Smooth muscle cell of the coronary artery (primary cell): ENCODE results near the gene COX6A2. TPM values are rescaled to one million over a fixed set of nuclear protein-coding genes. Genes with fewer than 3 reads are reported as not detected.

Experiments used
- total RNA-seq: library from RNA; depleted of rRNA; stranded (reverse); fragments of >200 nt; gene quantifications from 2 replicates; pipeline ENCODE4 v1.2.3, GENCODE V29; 2014; ENCODE audit warnings: low replicate concordance

The COX6A2 gene
- not detected in 2 replicates for total RNA-seq

DNA sequence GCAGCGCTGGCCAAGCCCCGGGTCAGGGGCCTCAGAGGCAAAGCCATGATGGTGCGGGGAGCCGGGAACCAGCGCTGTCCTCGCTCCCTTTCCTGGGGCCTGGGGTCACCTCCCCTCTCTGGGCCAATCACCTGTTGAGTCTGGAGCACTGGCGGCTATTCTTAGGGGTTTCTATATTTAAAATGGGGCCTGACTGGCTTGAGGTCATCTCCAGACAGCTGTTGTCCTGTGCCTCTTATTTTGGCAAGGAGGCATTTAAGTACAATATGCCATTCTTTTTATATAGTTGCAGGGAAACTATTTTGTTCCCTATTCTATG, at the start of gene COX6A2:
COX6A2 (minus strand) TSS at position 82 of the 319 bp plus-strand sequence; CDS start at position 47, 35 bp downstream.

DNA sequence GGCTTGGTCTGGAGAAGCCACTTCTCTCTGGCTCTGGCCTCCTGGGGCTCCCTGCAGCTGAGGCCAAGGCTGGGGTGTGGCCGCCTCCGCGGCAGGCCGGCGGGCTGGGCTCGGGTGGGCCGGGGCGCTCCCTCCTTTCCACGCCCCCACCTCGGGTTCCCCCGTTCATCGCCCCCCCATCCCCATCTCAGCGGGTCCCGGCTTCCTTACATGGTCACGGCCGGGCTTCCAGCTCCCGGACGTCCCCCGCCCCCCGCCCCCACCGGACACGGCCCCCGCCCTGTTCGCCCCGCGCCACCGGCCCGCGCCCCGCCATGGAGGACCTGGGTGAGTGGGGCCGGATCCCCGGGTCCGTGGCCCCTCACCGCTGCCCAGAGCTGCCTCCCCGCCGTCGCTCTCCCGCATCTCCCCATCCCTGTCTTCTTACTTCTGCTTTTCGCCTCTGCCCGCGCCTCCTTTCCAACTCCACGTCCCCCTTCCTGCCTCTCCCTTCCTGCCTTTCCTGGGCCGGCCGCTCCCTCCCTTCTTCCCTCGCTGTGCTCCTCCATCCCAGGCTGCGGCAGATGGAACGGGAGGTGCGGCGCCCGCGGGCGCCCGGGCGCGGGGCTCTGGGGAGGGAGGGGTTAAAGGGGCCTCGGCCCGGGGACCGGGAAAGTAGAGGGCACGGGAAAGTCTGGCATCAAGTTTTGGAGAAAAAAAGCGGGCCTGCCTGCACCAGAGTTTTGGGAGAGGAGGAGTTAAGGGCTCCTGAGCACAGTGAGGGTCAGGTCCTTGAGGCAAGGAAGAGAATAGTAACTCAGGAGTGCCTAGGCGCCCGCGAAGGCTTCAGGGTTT, 43.9 kb upstream of the COX6A2 start, which contains the start of gene TGFB1I1:
TGFB1I1 (plus strand) TSS at position 278 of the 834 bp plus-strand sequence; CDS start at position 315, 37 bp downstream.

GRCh38 chr16:31458844-31459686, 30.9 kb upstream of the COX6A2 start, which contains the start of gene ARMC5:
ARMC5 (plus strand) TSS chr16:31459501; CDS start chr16:31459525, 24 bp downstream.

DNA sequence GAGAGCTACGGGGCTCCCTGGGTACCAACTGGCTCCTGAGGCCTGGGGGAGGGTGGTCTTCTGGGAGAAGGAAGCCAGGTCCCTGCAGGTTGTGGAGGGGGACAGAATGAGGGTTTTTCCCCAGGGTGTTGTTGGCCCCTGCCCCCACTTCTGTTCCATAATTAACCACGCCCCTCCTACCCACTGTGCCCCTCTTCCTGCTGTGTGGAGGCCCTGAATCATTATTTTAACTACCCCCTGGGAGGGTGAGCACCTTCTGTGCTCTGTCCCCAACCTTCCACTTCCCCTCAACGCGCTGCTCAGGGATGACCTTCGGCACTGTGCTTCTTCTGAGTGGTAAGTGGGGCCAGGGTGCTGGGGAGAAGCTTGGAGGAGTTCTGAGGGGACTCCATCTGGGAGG, 35.1 kb downstream of the COX6A2 start, which contains the start of gene ITGAD:
ITGAD (plus strand) TSS at position 280 of the 400 bp plus-strand sequence; CDS start at position 306, 26 bp downstream.

Other genes starting within 250 kb of the COX6A2 start
- gene FUS, start 248.2 kb downstream of the COX6A2 start, total RNA-seq: 25.2 and 35.3 TPM in 2 replicates
- gene PYCARD, start 225.6 kb downstream of the COX6A2 start, total RNA-seq: 43.5 and 69.2 TPM in 2 replicates
- under 0.01 TPM in 1 of 2 replicates, not detected in the other for gene TRIM72, start 214.2 kb downstream of the COX6A2 start, total RNA-seq
- not detected in 2 replicates for gene PYDC1, start 211.2 kb downstream of the COX6A2 start, total RNA-seq
- not detected in 2 replicates for gene ITGAM, start 168.4 kb downstream of the COX6A2 start, total RNA-seq
- gene ITGAX, start 73.2 kb downstream of the COX6A2 start, total RNA-seq: under 0.01 TPM in 1 of 2 replicates, not detected in the other
- not detected in 2 replicates for gene ITGAD, start 35.0 kb downstream of the COX6A2 start, total RNA-seq
- 0.15 and 0.23 TPM in 2 replicates for gene ZNF843, start 14.4 kb upstream of the COX6A2 start, total RNA-seq
- 5.1 and 7.7 TPM in 2 replicates for gene ARMC5, start 31.1 kb upstream of the COX6A2 start, total RNA-seq
- 3.3 and 30.2 TPM in 2 replicates for gene TGFB1I1, start 43.8 kb upstream of the COX6A2 start, total RNA-seq
- gene SLC5A2, start 54.8 kb upstream of the COX6A2 start, total RNA-seq: under 0.01 and 0.15 TPM in 2 replicates
- 33.7 and 44.5 TPM in 2 replicates for gene RUSF1, start 80.0 kb upstream of the COX6A2 start, total RNA-seq
- not detected in 2 replicates for gene AHSP, start 99.5 kb upstream of the COX6A2 start, total RNA-seq